ENCODE results near the gene CLMN.

- TF ChIP-seq NRF1 (conservative IDR thresholded peaks at IDR 0.05; ENCODE audit: low read depth, low read length) (no peak), CHD2 (IDR thresholded peaks at IDR 0.05; ENCODE audit: borderline replicate concordance, low read depth, low read length) (no peak), SUZ12 (IDR thresholded peaks at IDR 0.05; ENCODE audit: unreplicated experiment) (no peak), POLR2AphosphoS5 (IDR thresholded peaks at IDR 0.05; ENCODE audit: low read length) (no peak)
- TF ChIP-seq, protein P1, sequence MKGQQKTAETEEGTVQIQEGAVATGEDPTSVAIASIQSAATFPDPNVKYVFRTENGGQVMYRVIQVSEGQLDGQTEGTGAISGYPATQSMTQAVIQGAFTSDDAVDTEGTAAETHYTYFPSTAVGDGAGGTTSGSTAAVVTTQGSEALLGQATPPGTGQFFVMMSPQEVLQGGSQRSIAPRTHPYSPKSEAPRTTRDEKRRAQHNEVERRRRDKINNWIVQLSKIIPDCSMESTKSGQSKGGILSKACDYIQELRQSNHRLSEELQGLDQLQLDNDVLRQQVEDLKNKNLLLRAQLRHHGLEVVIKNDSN (IDR thresholded peaks at IDR 0.05; ENCODE audit: borderline replicate concordance, extremely low read length, insufficient read depth, low read depth, low read length): no peak
These were observed 1.1 kb downstream of the CLMN start for GRCh38 chr14:95318399-95319311.

Data from GM12878 (cell line).